Activated T-cell treated with anti-CD3 and anti-CD28 coated beads, Interleukin-2, amount 50 U/mL, for 48 hours (primary cell): ENCODE measurements around the gene SPINK4.

Experiments
- DNase-seq, 2 experiments: peaks; one replicate each; pipeline ENCODE4 v3.0.0-alpha.2; 2020

The SPINK4 gene

GRCh38 chr9:33239921-33240320 is at the start of gene SPINK4:
TSS of gene SPINK4 (plus strand) at chr9:33240167. CDS start at chr9:33240209, 42 bp downstream.
- DNase-seq = no peak

- DNase-seq = no peak
These were observed 47.3 kb upstream of the SPINK4 start for GRCh38 chr9:33192493-33193255.

- DNase-seq = no peak
These were observed 46.1 kb upstream of the SPINK4 start for GRCh38 chr9:33193818-33194217.

- no peak for DNase-seq
These were observed 43.2 kb upstream of the SPINK4 start for GRCh38 chr9:33196736-33197135.

- DNase-seq = no peak
These were observed 42.5 kb upstream of the SPINK4 start for GRCh38 chr9:33197279-33198152.

GRCh38 chr9:33198165-33198564 is 41.8 kb upstream of the SPINK4 start:
- DNase-seq = no peak

- DNase-seq = no peak
These were observed 37.9 kb upstream of the SPINK4 start for GRCh38 chr9:33202018-33202417.

- peak; percentile 23 to 32 for DNase-seq
These were observed 37.3 kb upstream of the SPINK4 start for GRCh38 chr9:33202552-33203201.

GRCh38 chr9:33209394-33209793 is 30.6 kb upstream of the SPINK4 start:
- no peak for DNase-seq

GRCh38 chr9:33210006-33210715 is 29.8 kb upstream of the SPINK4 start:
- DNase-seq = no peak

GRCh38 chr9:33211695-33212393 is 28.1 kb upstream of the SPINK4 start:
- DNase-seq = no peak

- DNase-seq = no peak
These were observed 19.0 kb upstream of the SPINK4 start for GRCh38 chr9:33220681-33221567.

- DNase-seq = no peak
These were observed 18.4 kb upstream of the SPINK4 start for GRCh38 chr9:33221568-33221884.

- no peak for DNase-seq
These were observed 17.9 kb upstream of the SPINK4 start for GRCh38 chr9:33222031-33222430.

- DNase-seq = no peak
These were observed 16.3 kb upstream of the SPINK4 start for GRCh38 chr9:33223696-33224095.

GRCh38 chr9:33225319-33226147 is 14.4 kb upstream of the SPINK4 start:
- peak; percentile 79 to 80 for DNase-seq

GRCh38 chr9:33227008-33227398 is 13.0 kb upstream of the SPINK4 start:
- DNase-seq = no peak

GRCh38 chr9:33227741-33228140 is 12.2 kb upstream of the SPINK4 start:
- DNase-seq = no peak

GRCh38 chr9:33228606-33229005 is 11.4 kb upstream of the SPINK4 start:
- DNase-seq = no peak

- no peak for DNase-seq
These were observed 10.4 kb upstream of the SPINK4 start for GRCh38 chr9:33229359-33230114.
